OCI-LY7 (cell line): Measurements from ENCODE around the gene KIF19. TPM values are rescaled to one million over a fixed set of nuclear protein-coding genes. Genes with fewer than 3 reads are reported as not detected.

Experiments
- BruUV-seq: library from RNA; stranded (reverse); fragments of 400-500 nt; replicated peaks from 2 replicates; lab custom pipeline; 2021; lab: Mats Ljungman, UMichigan
- CTCF ChIA-PET: fragments of 300-600 bp; sonication (Branson Sonifier 250); formaldehyde crosslinking; loops from one replicate; lab custom pipeline; 2022; ENCODE audit warnings: antibody characterized with exemption; ENCODE audit not compliant: unreplicated experiment; lab: Charles Lee
- POLR2A ChIA-PET: fragments of 300-600 bp; sonication (Branson Sonifier 250); formaldehyde crosslinking; loops from one replicate; lab custom pipeline; 2022; ENCODE audit warnings: antibody characterized with exemption; lab: Charles Lee
- DNase-seq: peaks from one replicate; pipeline ENCODE4 v3.0.0-alpha.2; 2015; ENCODE audit warnings: low spot score
- H2AFZ ChIP-seq: fragments of 200-600 bp; sonication (generic), shearing (Covaris generic); 2 replicates; pipeline ENCODE4 v1.6.1; 2014; ENCODE audit warnings: mild to moderate bottlenecking, antibody characterized with exemption, low read length, moderate library complexity
- H3K27ac ChIP-seq: fragments of 200-600 bp; sonication (generic); 2 replicates; pipeline ENCODE4 v1.5.1; 2014; ENCODE audit warnings: mixed run types, low read depth, mild to moderate bottlenecking, moderate library complexity, low read length, inconsistent platforms; ENCODE audit not compliant: poor library complexity, severe bottlenecking
- H3K36me3 ChIP-seq: fragments of 200-600 bp; sonication (generic); 2 replicates; pipeline ENCODE4 v1.6.1; 2014; ENCODE audit warnings: mild to moderate bottlenecking, antibody characterized with exemption, low read length, moderate library complexity, mixed read lengths; ENCODE audit not compliant: insufficient read depth
- H3K4me1 ChIP-seq: fragments of 200-600 bp; sonication (generic); 2 replicates; pipeline ENCODE4 v1.5.1; 2014; ENCODE audit warnings: mild to moderate bottlenecking, low read length; ENCODE audit not compliant: insufficient read depth, poor library complexity, severe bottlenecking
- H3K4me2 ChIP-seq: fragments of 200-600 bp; sonication (generic); 2 replicates; pipeline ENCODE4 v1.6.1; 2014; ENCODE audit warnings: mild to moderate bottlenecking, low read length
- H3K4me3 ChIP-seq: fragments of 200-600 bp; sonication (generic); 2 replicates; pipeline ENCODE4 v1.5.1; 2014; ENCODE audit warnings: mild to moderate bottlenecking, low read depth, low read length; ENCODE audit not compliant: poor library complexity, severe bottlenecking
- H3K79me2 ChIP-seq: fragments of 200-600 bp; sonication (generic); 2 replicates; pipeline ENCODE4 v1.6.1; 2016; ENCODE audit warnings: low read depth, mild to moderate bottlenecking, low read length, moderate library complexity, mixed read lengths; ENCODE audit not compliant: insufficient read depth
- H3K9me2 ChIP-seq: fragments of 200-600 bp; sonication (generic); 2 replicates; pipeline ENCODE4 v1.6.1; 2016; ENCODE audit warnings: mild to moderate bottlenecking, low read length, mixed read lengths; ENCODE audit not compliant: insufficient read depth
- H3K9me3 ChIP-seq: fragments of 200-600 bp; sonication (generic); 2 replicates; pipeline ENCODE4 v1.6.1; 2014; ENCODE audit warnings: mild to moderate bottlenecking, mixed run types, low read length, mixed read lengths
- H4K20me1 ChIP-seq: fragments of 200-600 bp; sonication (generic); 2 replicates; pipeline ENCODE4 v1.6.1; 2014; ENCODE audit warnings: mild to moderate bottlenecking, antibody characterized with exemption, low read length, moderate library complexity, mixed read lengths; ENCODE audit not compliant: insufficient read depth
- CTCF ChIP-seq: fragments of 200-600 bp; sonication (generic); conservative IDR thresholded peaks from 2 replicates; pipeline ENCODE4 v1.5.1; 2014; ENCODE audit warnings: mild to moderate bottlenecking, antibody characterized with exemption, low read length, moderate library complexity, mixed read lengths
- EZH2phosphoT487 ChIP-seq: fragments of 200-600 bp; sonication (generic); IDR thresholded peaks from 2 replicates; pipeline ENCODE4 v1.6.1; 2018; ENCODE audit warnings: low read depth, borderline replicate concordance, mild to moderate bottlenecking, mixed run types, antibody characterized with exemption, low read length, moderate library complexity, mixed read lengths
- intact Hi-C: fragments of 100-400 bp; cut with micrococcal nuclease; formaldehyde crosslinking; loops from one replicate; pipeline ENCODE4 v1.10.0; 2022; ENCODE audit not compliant: unreplicated experiment
- total RNA-seq, 2 experiments: library from RNA; depleted of rRNA in 1 of 2; stranded (reverse); fragments of >200 nt in 1 of 2; shearing (Covaris generic) in 1 of 2; gene quantifications; 2 replicates each; pipeline ENCODE4 v1.2.3, GENCODE V29; 2014 to 2022

Gene KIF19
- total RNA-seq, 2 experiments from 2014 or later = not detected

- intact Hi-C loops = no loop called here
- no peaks in the 10 kb centered on the region for H3K9me3 ChIP-seq
- no peak for DNase-seq
- ChIA-PET CTCF (no interaction called here), POLR2A (no interaction called here)
- no peak overlapping the region for H3K4me2 ChIP-seq
- no peak overlapping the region for H3K27ac ChIP-seq
- H3K4me1 ChIP-seq = peaks cover 2% of the 10 kb centered on the region
- TF ChIP-seq CTCF = no peak
- TF ChIP-seq EZH2phosphoT487 = no peak
- no peaks in the 10 kb centered on the region for H4K20me1 ChIP-seq
- H3K4me3 ChIP-seq = no peak overlapping the region
- H3K9me2 ChIP-seq = no peaks in the 10 kb centered on the region
- H3K36me3 ChIP-seq = no peaks in the 10 kb centered on the region
- no peaks in the 10 kb centered on the region for H3K79me2 ChIP-seq
- BruUV-seq = no TSS peak
- H2AFZ ChIP-seq = no peak overlapping the region
Observed at GRCh38 chr17:74337834-74338500, 11.9 kb downstream of the KIF19 start.

- Histone ChIP-seq H3K9me2 (no peaks in the 10 kb centered on the region), H3K79me2 (no peaks in the 10 kb centered on the region), H3K4me3 (no peak overlapping the region), H3K4me1 (no peaks in the 10 kb centered on the region), H3K36me3 (no peaks in the 10 kb centered on the region), H4K20me1 (no peaks in the 10 kb centered on the region), H3K27ac (no peak overlapping the region), H3K4me2 (no peak overlapping the region), H3K9me3 (no peaks in the 10 kb centered on the region), H2AFZ (no peak overlapping the region)
- intact Hi-C loops = no loop called here
- no TSS peak for BruUV-seq
- POLR2A ChIA-PET = no interaction called here
- TF ChIP-seq EZH2phosphoT487 (no peak), CTCF (no peak)
- CTCF ChIA-PET = no interaction called here
- DNase-seq = no peak
Observed at GRCh38 chr17:74339537-74340195, 13.6 kb downstream of the KIF19 start.

GRCh38 chr17:74340470-74341023, 14.5 kb downstream of the KIF19 start:
- no peak overlapping the region for H2AFZ ChIP-seq
- H3K79me2 ChIP-seq = no peaks in the 10 kb centered on the region
- H3K4me2 ChIP-seq = no peak overlapping the region
- no peaks in the 10 kb centered on the region for H3K9me3 ChIP-seq
- TF ChIP-seq CTCF (no peak), EZH2phosphoT487 (no peak)
- intact Hi-C loops = no loop called here
- no peak overlapping the region for H3K27ac ChIP-seq
- DNase-seq = no peak
- no peaks in the 10 kb centered on the region for H3K9me2 ChIP-seq
- no peaks in the 10 kb centered on the region for H3K36me3 ChIP-seq
- H4K20me1 ChIP-seq = no peaks in the 10 kb centered on the region
- no peak overlapping the region for H3K4me3 ChIP-seq
- no peaks in the 10 kb centered on the region for H3K4me1 ChIP-seq
- no TSS peak for BruUV-seq
- ChIA-PET POLR2A (no interaction called here), CTCF (no interaction called here)
